ENCODE data around the gene KIFAP3.

DNA sequence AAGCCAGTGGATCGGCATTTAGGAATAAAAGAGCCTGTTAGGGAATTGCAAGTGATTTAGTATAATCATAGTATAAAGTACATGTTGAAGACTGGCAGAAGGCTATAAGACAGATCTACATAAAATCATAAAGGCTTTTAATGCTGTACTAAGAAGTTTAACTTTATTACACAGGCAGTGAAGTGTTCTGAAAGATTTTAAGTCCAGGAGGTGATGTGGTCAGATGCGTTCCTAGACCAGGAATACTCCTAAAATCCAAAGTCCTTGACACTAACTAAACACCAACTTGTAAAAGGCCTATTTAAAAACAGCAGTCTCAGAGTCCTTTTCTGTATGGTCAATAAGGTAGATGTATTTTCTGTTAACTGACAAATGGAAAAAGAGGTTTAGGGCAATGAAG is 57.0 kb downstream of the KIFAP3 start:
- TF ChIP-seq, protein P1, sequence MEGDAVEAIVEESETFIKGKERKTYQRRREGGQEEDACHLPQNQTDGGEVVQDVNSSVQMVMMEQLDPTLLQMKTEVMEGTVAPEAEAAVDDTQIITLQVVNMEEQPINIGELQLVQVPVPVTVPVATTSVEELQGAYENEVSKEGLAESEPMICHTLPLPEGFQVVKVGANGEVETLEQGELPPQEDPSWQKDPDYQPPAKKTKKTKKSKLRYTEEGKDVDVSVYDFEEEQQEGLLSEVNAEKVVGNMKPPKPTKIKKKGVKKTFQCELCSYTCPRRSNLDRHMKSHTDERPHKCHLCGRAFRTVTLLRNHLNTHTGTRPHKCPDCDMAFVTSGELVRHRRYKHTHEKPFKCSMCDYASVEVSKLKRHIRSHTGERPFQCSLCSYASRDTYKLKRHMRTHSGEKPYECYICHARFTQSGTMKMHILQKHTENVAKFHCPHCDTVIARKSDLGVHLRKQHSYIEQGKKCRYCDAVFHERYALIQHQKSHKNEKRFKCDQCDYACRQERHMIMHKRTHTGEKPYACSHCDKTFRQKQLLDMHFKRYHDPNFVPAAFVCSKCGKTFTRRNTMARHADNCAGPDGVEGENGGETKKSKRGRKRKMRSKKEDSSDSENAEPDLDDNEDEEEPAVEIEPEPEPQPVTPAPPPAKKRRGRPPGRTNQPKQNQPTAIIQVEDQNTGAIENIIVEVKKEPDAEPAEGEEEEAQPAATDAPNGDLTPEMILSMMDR (conservative IDR thresholded peaks at IDR 0.05), result no peak
- TF ChIP-seq ZFX (IDR thresholded peaks at IDR 0.05), result no peak

Measured in C4-2B (cell line).